Epithelial cell of proximal tubule (primary cell): ENCODE measurements around the gene ATG9A. TPM values are rescaled to one million over a fixed set of nuclear protein-coding genes. Genes with fewer than 3 reads are reported as not detected.

ENCODE experiments used
- DNase-seq: peaks from one replicate; pipeline ENCODE4 v3.0.0-alpha.2; 2011; ENCODE audit warnings: low read depth
- H3K4me3 ChIP-seq: 2 replicates; pipeline ENCODE4 v1.5.1; 2011; ENCODE audit warnings: low read depth, mild to moderate bottlenecking, low read length
- total RNA-seq: library from RNA; depleted of rRNA; stranded (reverse); fragments of >200 nt; gene quantifications from 2 replicates; pipeline ENCODE4 v1.2.3, GENCODE V29; 2015
- TF ChIP-seq, protein P1 (sequence below): conservative IDR thresholded peaks from 2 replicates; pipeline ENCODE4 v1.5.1; 2012; ENCODE audit warnings: low read depth, mild to moderate bottlenecking, low read length

ATG9A gene
- total RNA-seq, 1 donor from 2014 or later = 34.1 TPM

- H3K4me3 ChIP-seq = no peak overlapping the region
- DNase-seq = no peak
- TF ChIP-seq, protein P1, sequence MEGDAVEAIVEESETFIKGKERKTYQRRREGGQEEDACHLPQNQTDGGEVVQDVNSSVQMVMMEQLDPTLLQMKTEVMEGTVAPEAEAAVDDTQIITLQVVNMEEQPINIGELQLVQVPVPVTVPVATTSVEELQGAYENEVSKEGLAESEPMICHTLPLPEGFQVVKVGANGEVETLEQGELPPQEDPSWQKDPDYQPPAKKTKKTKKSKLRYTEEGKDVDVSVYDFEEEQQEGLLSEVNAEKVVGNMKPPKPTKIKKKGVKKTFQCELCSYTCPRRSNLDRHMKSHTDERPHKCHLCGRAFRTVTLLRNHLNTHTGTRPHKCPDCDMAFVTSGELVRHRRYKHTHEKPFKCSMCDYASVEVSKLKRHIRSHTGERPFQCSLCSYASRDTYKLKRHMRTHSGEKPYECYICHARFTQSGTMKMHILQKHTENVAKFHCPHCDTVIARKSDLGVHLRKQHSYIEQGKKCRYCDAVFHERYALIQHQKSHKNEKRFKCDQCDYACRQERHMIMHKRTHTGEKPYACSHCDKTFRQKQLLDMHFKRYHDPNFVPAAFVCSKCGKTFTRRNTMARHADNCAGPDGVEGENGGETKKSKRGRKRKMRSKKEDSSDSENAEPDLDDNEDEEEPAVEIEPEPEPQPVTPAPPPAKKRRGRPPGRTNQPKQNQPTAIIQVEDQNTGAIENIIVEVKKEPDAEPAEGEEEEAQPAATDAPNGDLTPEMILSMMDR = no peak
Observed at GRCh38 chr2:219234331-219234730, 4.9 kb upstream of the ATG9A start.

- TF ChIP-seq, protein P1 = no peak
- no peak for DNase-seq
- peak overlapping the region; percentile 76 for H3K4me3 ChIP-seq
Observed at GRCh38 chr2:219230059-219230540, 664 bp upstream of the ATG9A start.

DNA sequence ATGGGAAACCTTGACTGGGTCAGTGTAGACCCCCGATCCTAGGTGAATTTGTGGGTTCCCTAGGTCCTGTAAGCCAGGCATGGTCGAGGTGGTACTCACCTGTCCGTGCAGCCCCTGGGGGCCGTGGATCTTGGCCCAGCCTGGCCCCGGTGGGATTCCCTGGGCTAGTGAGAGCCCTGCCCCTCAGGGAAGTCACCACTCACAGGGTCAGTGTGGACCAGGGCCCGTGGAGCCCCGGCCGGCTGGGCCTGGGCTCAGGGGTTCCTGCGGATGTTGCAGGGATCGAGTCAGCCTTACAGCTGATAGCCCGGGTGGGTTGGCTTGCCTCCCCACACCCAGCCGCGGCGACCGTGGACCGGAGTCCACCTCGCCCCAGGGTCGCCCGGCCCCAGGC, 528 bp downstream of the ATG9A start:
- DNase-seq = no peak
- TF ChIP-seq, protein P1 = no peak
- peak overlapping the region; percentile 76 for H3K4me3 ChIP-seq

GRCh38 chr2:219228041-219228910, 1.2 kb downstream of the ATG9A start:
- H3K4me3 ChIP-seq = peak overlapping the region; percentile 76
- DNase-seq = no peak
- TF ChIP-seq, protein P1 = no peak

- TF ChIP-seq, protein P1 = no peak
- no peak overlapping the region for H3K4me3 ChIP-seq
- DNase-seq = no peak
Observed at GRCh38 chr2:219225350-219225749, 4.1 kb downstream of the ATG9A start.

DNA sequence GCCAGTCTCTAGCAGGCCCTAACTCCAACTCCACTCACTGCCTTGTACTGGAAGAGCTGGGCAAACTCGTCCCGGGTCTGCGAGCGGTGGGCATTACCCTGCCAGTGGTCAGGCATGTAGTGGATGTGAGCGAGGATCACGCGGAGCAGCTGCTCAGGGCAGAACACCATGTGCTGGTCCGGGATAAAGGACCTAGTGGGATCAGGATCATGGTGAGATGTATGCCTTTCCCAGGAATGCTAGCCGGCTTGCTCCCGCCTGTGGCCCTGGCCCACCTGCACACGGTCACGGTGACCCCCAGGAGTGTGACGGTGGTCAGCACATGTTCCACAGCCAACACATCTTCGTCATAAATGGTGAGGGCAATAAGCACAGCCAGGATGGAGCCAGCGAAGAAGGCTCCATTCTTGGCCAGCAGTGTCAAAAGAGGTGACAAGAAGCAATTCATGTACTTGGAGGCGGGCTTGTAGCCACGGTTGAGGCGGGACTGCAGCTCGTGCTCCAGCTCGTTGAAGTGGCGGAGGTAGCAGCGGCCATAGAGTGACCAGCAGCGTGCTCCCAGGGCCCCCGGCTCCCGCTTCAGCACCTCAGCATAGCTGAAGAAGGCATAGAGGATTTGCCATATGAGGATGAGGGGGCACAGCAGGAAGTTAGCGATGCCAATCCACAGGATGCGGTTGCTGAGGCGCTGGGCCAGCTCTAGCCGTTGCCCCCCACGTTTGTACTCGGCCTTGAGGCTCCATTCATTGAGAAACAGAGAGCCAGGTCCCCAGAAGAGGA, 5.4 kb downstream of the ATG9A start:
- TF ChIP-seq, protein P1 = no peak
- H3K4me3 ChIP-seq = no peak overlapping the region
- DNase-seq = no peak
